ENCODE results near the gene TLX2.

Gene TLX2

GRCh38 chr2:74510272-74510671 is 4.0 kb upstream of the TLX2 start:
- no peaks in the 10 kb centered on the region for H3K9me3 ChIP-seq (ENCODE audit: control insufficient read depth, insufficient read depth, low read depth, low read length)
- ChIA-PET CTCF (interaction anchor here (0.8 to 1.2 kb wide), 5 partner anchors 19 to 175 kb away, joined by 3 to 4 read pairs (median 3); partner anchors contain the start of genes AUP1 and HTRA2), POLR2A (interaction anchor here (0.8 to 2.3 kb wide), 4 partner anchors 9 to 52 kb away, joined by 3 to 13 read pairs (median 5); partner anchors contain the start of genes AUP1, CCDC142, HTRA2 and TTC31)
- TF ChIP-seq SP2 (tag by site-specific recombination; IDR thresholded peaks at IDR 0.05): no peak
- no peak for TF ChIP-seq MYNN (tag by site-specific recombination; IDR thresholded peaks at IDR 0.05; ENCODE audit: borderline replicate concordance)
- TF ChIP-seq ZNF2 (tag by site-specific recombination; IDR thresholded peaks at IDR 0.05): no peak
- TF ChIP-seq HOXC10 (CRISPR knock-in tag; IDR thresholded peaks at IDR 0.05): no peak
- TF ChIP-seq HIC1 (tag by site-specific recombination; IDR thresholded peaks at IDR 0.05): no peak
- TF ChIP-seq ZBTB6 (tag by site-specific recombination; IDR thresholded peaks at IDR 0.05): no peak
- TF ChIP-seq ZBTB1 (tag by site-specific recombination; IDR thresholded peaks at IDR 0.05): no peak
- TF ChIP-seq BCL11A (tag by site-specific recombination; IDR thresholded peaks at IDR 0.05; ENCODE audit: low read depth): no peak
- TF ChIP-seq ZNF692 (tag by site-specific recombination; IDR thresholded peaks at IDR 0.05): no peak
- no peak for TF ChIP-seq ZNF10 (tag by site-specific recombination; IDR thresholded peaks at IDR 0.05)
- no peak for TF ChIP-seq ZBTB21 (tag by site-specific recombination; IDR thresholded peaks at IDR 0.05)
- TF ChIP-seq ZNF341 (tag by site-specific recombination; IDR thresholded peaks at IDR 0.05; ENCODE audit: low read depth): no peak
- no peak for TF ChIP-seq ZNF148 (tag by site-specific recombination; IDR thresholded peaks at IDR 0.05; ENCODE audit: borderline replicate concordance)
- TF ChIP-seq KLF1 (tag by site-specific recombination; IDR thresholded peaks at IDR 0.05): no peak
- no peak for TF ChIP-seq ZSCAN5A (tag by site-specific recombination; IDR thresholded peaks at IDR 0.05)
- no peak for TF ChIP-seq KLF16 (tag by site-specific recombination; IDR thresholded peaks at IDR 0.05)
- TF ChIP-seq SCRT1 (tag by site-specific recombination; IDR thresholded peaks at IDR 0.05; ENCODE audit: borderline replicate concordance): no peak
- TF ChIP-seq MZF1 (tag by site-specific recombination; IDR thresholded peaks at IDR 0.05; ENCODE audit: borderline replicate concordance): no peak
- no peak overlapping the region for H3K27ac ChIP-seq (ENCODE audit: extremely low read depth, low read depth, low read length)
- no peak overlapping the region for H3K4me3 ChIP-seq (ENCODE audit: low read depth, low read length)
- peaks cover 4 to 8% of the 10 kb centered on the region in 2 experiments; a peak in 1 of 3 replicates for H3K36me3 ChIP-seq (ENCODE audit: control insufficient read depth in 2 of 2, insufficient read depth in 1 of 2, low read length in 2 of 2)
- peaks cover 4% of the 10 kb centered on the region; the same call in 1 of the 2 replicates for H3K4me1 ChIP-seq (ENCODE audit: control insufficient read depth, insufficient read depth, low read length)

All from HEK293 (cell line).